ENCODE data around the gene WTAP. TPM values are rescaled to one million over a fixed set of nuclear protein-coding genes. Genes with fewer than 3 reads are reported as not detected.
"Not testable (repeated sequence)": the region's sequence is repeated elsewhere in the genome, so short reads cannot be mapped to it uniquely, and the experiment has no call there.

Gene WTAP
- total RNA-seq, 1 donor from 2014 or later: 115 TPM

GRCh38 chr6:159723259-159723658 is 4.0 kb upstream of the WTAP start:
- Histone ChIP-seq H3K36me3 (ENCODE audit: control insufficient read depth, insufficient read depth, low read length) (no peaks in the 10 kb centered on the region), H3K4me3 (ENCODE audit: low read depth, low read length) (no peak overlapping the region), H3K27me3 (ENCODE audit: control insufficient read depth, insufficient read depth, low read length) (no peaks in the 10 kb centered on the region)
- DNase-seq (ENCODE audit: low read depth) (no peak), FAIRE-seq (no peak)
- no peak for TF ChIP-seq CTCF (IDR thresholded peaks at IDR 0.05; ENCODE audit: insufficient read depth, low read length, severe bottlenecking)

- H3K4me3 ChIP-seq (ENCODE audit: low read depth, low read length): no peak overlapping the region
- no peaks in the 10 kb centered on the region for H3K27me3 ChIP-seq (ENCODE audit: control insufficient read depth, insufficient read depth, low read length)
- DNase-seq (ENCODE audit: low read depth): no peak
- TF ChIP-seq CTCF (IDR thresholded peaks at IDR 0.05; ENCODE audit: insufficient read depth, low read length, severe bottlenecking): no peak
- H3K36me3 ChIP-seq (ENCODE audit: control insufficient read depth, insufficient read depth, low read length): peaks cover 1% of the 10 kb centered on the region
- no peak for FAIRE-seq
Observed at GRCh38 chr6:159724778-159725177, 2.5 kb upstream of the WTAP start.

- DNase-seq (ENCODE audit: low read depth); H3K27me3 ChIP-seq (ENCODE audit: control insufficient read depth, insufficient read depth, low read length); FAIRE-seq; H3K36me3 ChIP-seq (ENCODE audit: control insufficient read depth, insufficient read depth, low read length); H3K4me3 ChIP-seq (ENCODE audit: low read depth, low read length): not testable (repeated sequence)
Observed at GRCh38 chr6:159725208-159725607, 2.1 kb upstream of the WTAP start.

- DNase-seq (ENCODE audit: low read depth) (no peak), FAIRE-seq (no peak)
- TF ChIP-seq CTCF (IDR thresholded peaks at IDR 0.05; ENCODE audit: insufficient read depth, low read length, severe bottlenecking): no peak
Observed at GRCh38 chr6:159726255-159726917, 920 bp upstream of the WTAP start.

GRCh38 chr6:159727717-159728445 is 575 bp downstream of the WTAP start:
- DNase-seq (ENCODE audit: low read depth) (peak; percentile 22), FAIRE-seq (no peak)
- Histone ChIP-seq H3K27me3 (ENCODE audit: control insufficient read depth, insufficient read depth, low read length) (no peaks in the 10 kb centered on the region), H3K36me3 (ENCODE audit: control insufficient read depth, insufficient read depth, low read length) (peaks cover 1% of the 10 kb centered on the region), H3K4me3 (ENCODE audit: low read depth, low read length) (peak overlapping the region; percentile 90)
- no peak for TF ChIP-seq CTCF (IDR thresholded peaks at IDR 0.05; ENCODE audit: insufficient read depth, low read length, severe bottlenecking)

More at GRCh38 chr6:159726255-159726917, 920 bp upstream of the WTAP start:
- H3K4me3 ChIP-seq (ENCODE audit: low read depth, low read length): peak overlapping the region; percentile 90
- no peaks in the 10 kb centered on the region for H3K27me3 ChIP-seq (ENCODE audit: control insufficient read depth, insufficient read depth, low read length)
- peaks cover 1% of the 10 kb centered on the region for H3K36me3 ChIP-seq (ENCODE audit: control insufficient read depth, insufficient read depth, low read length)

GRCh38 chr6:159728531-159728964 is 1.2 kb downstream of the WTAP start:
- no peaks in the 10 kb centered on the region for H3K27me3 ChIP-seq (ENCODE audit: control insufficient read depth, insufficient read depth, low read length)
- FAIRE-seq (no peak), DNase-seq (ENCODE audit: low read depth) (no peak)
- TF ChIP-seq CTCF (IDR thresholded peaks at IDR 0.05; ENCODE audit: insufficient read depth, low read length, severe bottlenecking): no peak
- peak overlapping the region; percentile 90 for H3K4me3 ChIP-seq (ENCODE audit: low read depth, low read length)
- peaks cover 2% of the 10 kb centered on the region for H3K36me3 ChIP-seq (ENCODE audit: control insufficient read depth, insufficient read depth, low read length)

Data from bronchial epithelial cell (primary cell).